Measurements from ENCODE around the gene EFNB2. TPM values are rescaled to one million over a fixed set of nuclear protein-coding genes. Genes with fewer than 3 reads are reported as not detected.

EFNB2 gene
- total RNA-seq, 1 experiment from 2014 or later: 68.0 TPM

DNA sequence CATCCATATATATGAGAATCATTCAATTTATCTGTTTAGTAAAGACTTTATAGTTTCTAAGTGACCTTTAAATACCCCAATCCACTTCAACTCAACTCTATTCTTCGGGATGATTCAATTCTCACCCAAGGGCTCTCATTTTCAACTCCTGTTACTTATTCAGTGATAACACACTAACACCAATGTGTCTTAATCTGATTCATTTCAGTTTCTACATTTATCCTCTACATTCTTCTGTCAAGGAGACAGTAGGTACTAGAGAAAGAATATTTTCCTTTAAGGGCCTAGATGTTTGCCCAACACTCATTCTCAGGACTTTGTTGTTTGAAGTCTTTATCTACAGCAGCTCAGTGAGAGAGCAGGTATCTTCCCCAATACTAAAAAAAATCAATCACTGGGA is 25.4 kb upstream of the EFNB2 start:
- Mint-ChIP-seq H3K36me3 (ENCODE audit: insufficient read depth, unreplicated experiment) (peaks cover 44% of the 10 kb centered on the region), H3K9me3 (ENCODE audit: unreplicated experiment) (no peaks in the 10 kb centered on the region), H3K4me3 (ENCODE audit: unreplicated experiment) (peak overlapping the region; percentile 9), H3K27ac (ENCODE audit: unreplicated experiment) (no peak overlapping the region), H3K27me3 (ENCODE audit: insufficient read depth, unreplicated experiment) (no peaks in the 10 kb centered on the region), H3K4me1 (ENCODE audit: low read depth, unreplicated experiment) (peaks cover 43% of the 10 kb centered on the region)
- TF ChIP-seq, protein P1, sequence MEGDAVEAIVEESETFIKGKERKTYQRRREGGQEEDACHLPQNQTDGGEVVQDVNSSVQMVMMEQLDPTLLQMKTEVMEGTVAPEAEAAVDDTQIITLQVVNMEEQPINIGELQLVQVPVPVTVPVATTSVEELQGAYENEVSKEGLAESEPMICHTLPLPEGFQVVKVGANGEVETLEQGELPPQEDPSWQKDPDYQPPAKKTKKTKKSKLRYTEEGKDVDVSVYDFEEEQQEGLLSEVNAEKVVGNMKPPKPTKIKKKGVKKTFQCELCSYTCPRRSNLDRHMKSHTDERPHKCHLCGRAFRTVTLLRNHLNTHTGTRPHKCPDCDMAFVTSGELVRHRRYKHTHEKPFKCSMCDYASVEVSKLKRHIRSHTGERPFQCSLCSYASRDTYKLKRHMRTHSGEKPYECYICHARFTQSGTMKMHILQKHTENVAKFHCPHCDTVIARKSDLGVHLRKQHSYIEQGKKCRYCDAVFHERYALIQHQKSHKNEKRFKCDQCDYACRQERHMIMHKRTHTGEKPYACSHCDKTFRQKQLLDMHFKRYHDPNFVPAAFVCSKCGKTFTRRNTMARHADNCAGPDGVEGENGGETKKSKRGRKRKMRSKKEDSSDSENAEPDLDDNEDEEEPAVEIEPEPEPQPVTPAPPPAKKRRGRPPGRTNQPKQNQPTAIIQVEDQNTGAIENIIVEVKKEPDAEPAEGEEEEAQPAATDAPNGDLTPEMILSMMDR (IDR thresholded peaks at IDR 0.05; ENCODE audit: insufficient read depth in 1 of 2, low read depth in 1 of 2, low read length in 1 of 2, severe bottlenecking in 1 of 2, unreplicated experiment in 1 of 2): no peak
- DNase-seq: no peak
- no peaks in the 10 kb centered on the region for H3K9me3 ChIP-seq
- no peak overlapping the region for H3K4me3 ChIP-seq (ENCODE audit: low read depth, low read length)
- no TSS peak for BruUV-seq (replicated peaks)
- H3K27me3 ChIP-seq (replicated peaks; ENCODE audit: control insufficient read depth, insufficient read depth, low read length): no peaks in the 10 kb centered on the region
- H3K4me1 ChIP-seq: peaks cover 37% of the 10 kb centered on the region
- intact Hi-C loops (cut with micrococcal nuclease; ENCODE audit: unreplicated experiment): no loop called here
- ChIA-PET POLR2A (no interaction called here), CTCF (no interaction called here)
- peaks cover 3% of the 10 kb centered on the region for H3K36me3 ChIP-seq (ENCODE audit: control insufficient read depth, insufficient read depth, low read length)

DNA sequence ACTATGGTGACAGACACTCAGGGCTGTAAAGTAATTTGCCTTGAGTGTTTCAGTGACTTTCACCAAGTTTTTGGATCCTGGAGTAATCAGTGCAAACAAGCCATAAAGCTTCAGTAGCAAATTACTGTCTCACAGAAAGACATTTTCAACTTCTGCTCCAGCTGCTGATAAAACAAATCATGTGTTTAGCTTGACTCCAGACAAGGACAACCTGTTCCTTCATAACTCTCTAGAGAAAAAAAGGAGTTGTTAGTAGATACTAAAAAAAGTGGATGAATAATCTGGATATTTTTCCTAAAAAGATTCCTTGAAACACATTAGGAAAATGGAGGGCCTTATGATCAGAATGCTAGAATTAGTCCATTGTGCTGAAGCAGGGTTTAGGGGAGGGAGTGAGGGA is 23.1 kb upstream of the EFNB2 start:
- Mint-ChIP-seq H3K36me3 (ENCODE audit: insufficient read depth, unreplicated experiment) (peaks cover 67% of the 10 kb centered on the region), H3K27ac (ENCODE audit: unreplicated experiment) (no peak overlapping the region), H3K9me3 (ENCODE audit: unreplicated experiment) (no peaks in the 10 kb centered on the region), H3K27me3 (ENCODE audit: insufficient read depth, unreplicated experiment) (no peaks in the 10 kb centered on the region), H3K4me3 (ENCODE audit: unreplicated experiment) (no peak overlapping the region), H3K4me1 (ENCODE audit: low read depth, unreplicated experiment) (peaks cover 37% of the 10 kb centered on the region)
- no peak for DNase-seq
- Histone ChIP-seq H3K4me1 (peaks cover 17% of the 10 kb centered on the region), H3K4me3 (ENCODE audit: low read depth, low read length) (no peak overlapping the region), H3K27me3 (replicated peaks; ENCODE audit: control insufficient read depth, insufficient read depth, low read length) (no peaks in the 10 kb centered on the region), H3K36me3 (ENCODE audit: control insufficient read depth, insufficient read depth, low read length) (peaks cover 5% of the 10 kb centered on the region), H3K9me3 (no peaks in the 10 kb centered on the region)
- TF ChIP-seq, protein P1 (IDR thresholded peaks at IDR 0.05; ENCODE audit: insufficient read depth in 1 of 2, low read depth in 1 of 2, low read length in 1 of 2, severe bottlenecking in 1 of 2, unreplicated experiment in 1 of 2): no peak
- TSS peak; percentile 2 for BruUV-seq (replicated peaks)
- CTCF ChIA-PET: no interaction called here
- POLR2A ChIA-PET: no interaction called here
- intact Hi-C loops (cut with micrococcal nuclease; ENCODE audit: unreplicated experiment): no loop called here

DNA sequence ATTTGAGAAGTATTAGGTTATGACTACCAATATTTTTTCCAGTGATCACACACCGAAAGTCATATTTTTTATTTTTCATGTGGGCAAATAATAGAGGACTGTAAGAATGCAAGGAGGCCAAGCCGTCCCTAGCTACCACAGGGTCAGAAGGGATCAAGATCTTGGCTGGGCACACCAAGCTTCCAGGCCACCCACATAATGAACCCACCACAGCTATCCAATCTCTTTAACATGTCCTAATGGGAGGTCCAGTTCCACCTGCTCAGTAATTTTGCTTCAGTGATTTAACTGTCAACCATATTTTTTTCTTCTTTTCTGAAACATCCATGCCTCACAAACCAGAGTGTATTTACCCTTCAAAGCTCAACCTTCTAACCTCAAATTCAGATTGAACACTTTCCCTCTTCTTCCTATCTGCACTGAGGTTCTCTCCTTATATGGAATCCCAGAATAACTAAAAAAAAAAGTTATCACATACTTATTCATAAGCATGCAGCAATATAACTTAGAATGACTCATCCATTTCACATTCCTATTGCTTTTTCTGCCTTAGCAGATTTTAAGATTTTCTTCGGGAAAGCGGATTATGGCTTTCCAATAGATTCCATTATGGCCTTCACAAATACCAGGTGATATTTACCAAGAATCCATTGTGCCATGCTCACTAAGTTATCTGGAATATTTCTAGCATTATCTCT is 20.3 kb upstream of the EFNB2 start:
- Histone ChIP-seq H3K36me3 (ENCODE audit: control insufficient read depth, insufficient read depth, low read length) (peaks cover 5% of the 10 kb centered on the region), H3K9me3 (no peaks in the 10 kb centered on the region), H3K27me3 (replicated peaks; ENCODE audit: control insufficient read depth, insufficient read depth, low read length) (no peaks in the 10 kb centered on the region), H3K4me3 (ENCODE audit: low read depth, low read length) (no peak overlapping the region), H3K4me1 (peaks cover 2% of the 10 kb centered on the region)
- CTCF ChIA-PET: no interaction called here
- Mint-ChIP-seq H3K27ac (ENCODE audit: unreplicated experiment) (peak overlapping the region; percentile 22), H3K4me1 (ENCODE audit: low read depth, unreplicated experiment) (peaks cover 40% of the 10 kb centered on the region), H3K4me3 (ENCODE audit: unreplicated experiment) (no peak overlapping the region), H3K9me3 (ENCODE audit: unreplicated experiment) (no peaks in the 10 kb centered on the region), H3K27me3 (ENCODE audit: insufficient read depth, unreplicated experiment) (no peaks in the 10 kb centered on the region), H3K36me3 (ENCODE audit: insufficient read depth, unreplicated experiment) (peaks cover 79% of the 10 kb centered on the region)
- TF ChIP-seq, protein P1 (IDR thresholded peaks at IDR 0.05; ENCODE audit: insufficient read depth in 1 of 2, low read depth in 1 of 2, low read length in 1 of 2, severe bottlenecking in 1 of 2, unreplicated experiment in 1 of 2): no peak
- intact Hi-C loops (cut with micrococcal nuclease; ENCODE audit: unreplicated experiment): no loop called here
- DNase-seq: no peak
- POLR2A ChIA-PET: no interaction called here
- BruUV-seq (replicated peaks): no TSS peak

Data from Caco-2 (cell line).